Naive B cell (primary cell): ENCODE results near the gene PLEKHM3. TPM values are rescaled to one million over a fixed set of nuclear protein-coding genes. Genes with fewer than 3 reads are reported as not detected.
"Not testable (repeated sequence)": the region's sequence is repeated elsewhere in the genome, so short reads cannot be mapped to it uniquely, and the experiment has no call there.

Source experiments
- ATAC-seq, 2 donors: fragments of 150-1000 bp; cut with Tn5 transposase; 2 replicates each; pipeline ENCODE4 v1.10.0; 2021; ENCODE audit warnings: low read depth in 2 of 2, mild to moderate bottlenecking in 2 of 2, moderate library complexity in 2 of 2
- DNase-seq: peaks from one replicate; pipeline ENCODE4 v3.0.0; 2022
- H3K27ac Mint-ChIP-seq, 6 donors: one replicate each; pipeline ENCODE4 v1.8.0; 2020 to 2022; ENCODE audit warnings: mild to moderate bottlenecking in 6 of 6, mixed read lengths in 6 of 6, moderate library complexity in 5 of 6, inconsistent platforms in 2 of 6
- H3K27me3 Mint-ChIP-seq, 3 donors: one replicate each; pipeline ENCODE4 v1.8.0; 2021 to 2022; ENCODE audit warnings: mixed read lengths in 3 of 3, mild to moderate bottlenecking in 1 of 3
- H3K36me3 Mint-ChIP-seq, 2 donors: one replicate each; pipeline ENCODE4 v1.8.0; 2020 to 2022; ENCODE audit warnings: mixed read lengths in 2 of 2, inconsistent platforms in 1 of 2, mild to moderate bottlenecking in 1 of 2
- H3K4me1 Mint-ChIP-seq, 3 donors: one replicate each; pipeline ENCODE4 v1.8.0; 2020 to 2022; ENCODE audit warnings: mixed read lengths in 3 of 3, inconsistent platforms in 1 of 3, mild to moderate bottlenecking in 1 of 3, moderate library complexity in 1 of 3
- H3K4me3 Mint-ChIP-seq, 8 donors: one replicate each; pipeline ENCODE4 v1.8.0; 2020 to 2022; ENCODE audit warnings: mild to moderate bottlenecking in 8 of 8, mixed read lengths in 8 of 8, moderate library complexity in 8 of 8, inconsistent platforms in 2 of 8
- H3K9me3 Mint-ChIP-seq, 7 donors: one replicate each; pipeline ENCODE4 v1.8.0; 2020 to 2022; ENCODE audit warnings: mixed read lengths in 7 of 7, mild to moderate bottlenecking in 5 of 7, inconsistent platforms in 2 of 7, moderate library complexity in 1 of 7
- polyA plus RNA-seq, 6 donors: library from polyadenylated mRNA; unstranded; fragments of 300-500 nt; fragmentation: Illumina TruSeq; gene quantifications; one replicate each; pipeline ENCODE4 v1.2.3, GENCODE V29; 2021; ENCODE audit warnings: low read depth in 6 of 6

Gene PLEKHM3
- polyA plus RNA-seq, 6 donors from 2014 or later = 1.3 to 7.7 (median 3.7) TPM

DNA sequence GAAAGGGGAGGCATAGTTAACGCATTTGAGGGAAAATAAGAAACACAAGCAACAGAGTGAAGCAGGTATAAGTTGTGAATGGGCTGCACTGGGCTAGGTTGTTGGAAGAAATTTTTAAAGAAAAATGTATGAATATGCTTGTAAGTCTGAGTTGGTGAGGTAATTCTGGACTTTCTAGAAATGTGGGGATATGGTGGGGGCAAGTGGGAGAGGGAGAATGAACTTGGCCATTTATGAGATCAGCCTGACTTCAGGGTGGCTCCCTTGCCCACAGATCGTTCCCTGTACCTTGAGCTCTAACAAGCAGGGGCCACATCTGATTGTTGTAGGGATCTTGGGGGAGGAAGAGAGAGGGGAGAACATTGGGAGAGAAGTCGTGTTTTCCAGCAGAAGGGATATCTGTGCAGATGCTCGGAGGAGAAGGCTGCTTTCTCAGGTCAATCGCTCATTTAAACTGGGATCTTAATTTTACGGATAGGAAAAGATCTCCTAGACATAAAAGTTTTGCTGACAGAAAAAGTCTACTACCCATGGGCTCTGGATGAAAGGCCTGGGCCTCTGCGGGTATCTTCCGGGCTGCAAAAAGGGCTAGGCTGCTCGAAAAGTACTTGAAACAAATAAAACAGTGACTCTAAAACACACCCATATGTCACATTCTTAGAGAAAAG lies 213.1 kb downstream of the PLEKHM3 start:
- H3K27ac Mint-ChIP-seq = peak overlapping the region in 2 of 6 donors; percentile 3 to 36
- H3K9me3 Mint-ChIP-seq = no peaks in the 10 kb centered on the region
- peaks cover 0 to 11% (median 9%) of the 10 kb centered on the region in 3 donors for H3K4me1 Mint-ChIP-seq
- H3K36me3 Mint-ChIP-seq = no peaks in the 10 kb centered on the region
- H3K27me3 Mint-ChIP-seq = peaks cover 0 to 9% (median 0%) of the 10 kb centered on the region in 3 donors
- ATAC-seq (no peak), DNase-seq (no peak)
- no peak overlapping the region for H3K4me3 Mint-ChIP-seq

DNA sequence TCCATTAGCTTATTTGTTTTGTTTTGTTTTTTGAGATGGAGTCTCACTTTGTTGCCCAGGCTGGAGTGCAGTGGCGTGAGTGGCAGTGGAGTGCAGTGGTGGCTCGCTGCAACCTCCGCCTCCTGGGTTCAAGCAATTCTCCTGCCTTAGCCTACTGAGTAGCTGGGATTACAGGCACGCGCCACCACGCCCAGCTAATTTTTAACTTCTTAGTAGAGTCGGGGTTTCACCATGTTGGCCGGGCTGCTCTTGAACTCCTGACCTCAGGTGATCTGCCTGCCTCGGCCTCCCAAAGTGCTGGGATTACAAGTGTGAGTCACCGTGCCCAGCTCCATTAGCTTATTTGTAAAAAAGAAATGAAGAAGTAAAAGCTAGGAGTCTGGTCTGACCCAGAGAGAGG lies 213.7 kb downstream of the PLEKHM3 start:
- H3K9me3 Mint-ChIP-seq, H3K4me3 Mint-ChIP-seq, ATAC-seq: not testable (repeated sequence)

DNA sequence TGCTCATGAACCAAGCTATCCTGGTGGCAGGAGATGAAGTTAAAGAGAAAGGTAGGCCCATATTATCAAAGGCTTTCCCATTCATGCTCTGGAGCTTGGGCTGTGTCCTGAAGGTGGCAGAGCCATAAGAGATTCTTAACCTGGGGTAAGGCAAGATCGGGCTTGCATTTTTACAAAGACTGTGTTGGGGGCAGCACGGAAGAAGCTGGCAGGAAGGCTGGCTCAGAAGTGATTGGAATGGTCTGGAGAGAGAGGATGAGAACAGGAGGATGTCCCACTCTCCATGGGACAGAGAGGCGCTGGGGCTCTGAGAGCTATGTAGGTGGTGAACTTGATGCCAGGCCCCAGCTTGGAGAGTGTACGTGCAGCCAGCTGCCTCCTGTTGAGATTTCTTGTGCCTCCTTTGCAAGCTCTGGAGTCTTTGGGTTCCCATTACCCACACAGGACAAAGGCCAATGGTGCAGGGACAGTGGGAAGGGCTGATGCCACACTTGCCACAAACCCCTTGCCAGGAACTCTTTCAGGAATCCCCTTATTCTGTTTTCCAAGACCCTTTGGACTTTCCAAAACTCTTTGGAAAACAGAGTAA lies 215.0 kb downstream of the PLEKHM3 start:
- H3K9me3 Mint-ChIP-seq = no peaks in the 10 kb centered on the region
- H3K27ac Mint-ChIP-seq = no peak overlapping the region
- H3K4me3 Mint-ChIP-seq = peak overlapping the region in 2 of 8 donors; percentile 16 to 63
- H3K27me3 Mint-ChIP-seq = peaks cover 0 to 9% (median 0%) of the 10 kb centered on the region in 3 donors
- ATAC-seq (no peak), DNase-seq (no peak)
- H3K4me1 Mint-ChIP-seq = peaks cover 0 to 11% (median 9%) of the 10 kb centered on the region in 3 donors
- no peaks in the 10 kb centered on the region for H3K36me3 Mint-ChIP-seq

More for the DNA sequence above, 213.7 kb downstream of the PLEKHM3 start:
- not testable (repeated sequence) for DNase-seq, H3K27me3 Mint-ChIP-seq, H3K27ac Mint-ChIP-seq, H3K36me3 Mint-ChIP-seq
- H3K4me1 Mint-ChIP-seq = peaks cover 0 to 11% (median 9%) of the 10 kb centered on the region in 3 donors

DNA sequence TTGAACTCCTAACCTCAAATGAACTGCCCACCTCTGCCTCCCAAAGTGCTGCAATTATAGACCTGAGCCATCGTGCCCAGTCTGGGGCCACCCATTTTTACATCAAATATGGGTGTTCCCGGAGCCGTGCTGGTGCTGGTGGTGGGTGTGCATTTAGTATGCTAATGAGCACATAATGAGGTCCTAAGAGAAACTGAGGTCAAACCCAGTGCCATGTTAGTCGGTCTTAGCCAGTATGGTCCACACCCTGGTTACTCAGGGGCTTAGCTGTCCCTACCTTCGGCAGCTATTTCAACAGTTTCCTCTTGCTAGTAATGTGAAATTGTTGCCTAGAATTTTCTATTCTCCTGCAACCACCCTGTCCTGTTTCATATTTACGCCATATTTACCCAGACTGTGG lies 217.2 kb downstream of the PLEKHM3 start:
- no peak overlapping the region for H3K27ac Mint-ChIP-seq
- peaks cover 0 to 11% (median 9%) of the 10 kb centered on the region in 3 donors for H3K4me1 Mint-ChIP-seq
- no peak overlapping the region for H3K4me3 Mint-ChIP-seq
- DNase-seq (no peak), ATAC-seq (no peak)
- no peaks in the 10 kb centered on the region for H3K36me3 Mint-ChIP-seq
- H3K27me3 Mint-ChIP-seq = peaks cover 0 to 9% (median 0%) of the 10 kb centered on the region in 3 donors
- no peaks in the 10 kb centered on the region for H3K9me3 Mint-ChIP-seq

DNA sequence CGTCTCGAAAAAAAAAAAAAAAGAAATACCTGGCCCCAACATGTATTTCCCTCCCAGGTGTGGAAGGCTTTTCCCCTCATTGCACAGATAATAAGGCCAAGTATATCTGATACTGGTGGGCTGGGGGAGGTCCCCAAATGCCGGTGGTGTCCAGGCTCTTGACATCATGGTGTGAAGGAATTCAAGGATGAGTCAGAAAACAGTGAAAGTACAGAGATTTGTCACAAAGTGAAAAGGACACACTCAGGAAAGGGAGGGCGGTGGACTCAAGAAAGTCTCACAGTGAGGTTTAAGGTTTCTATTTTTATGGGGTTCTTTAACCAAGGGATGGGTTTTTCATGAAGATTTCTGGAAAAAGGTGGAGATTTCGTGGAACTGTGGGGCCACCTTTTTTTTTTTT lies 217.8 kb downstream of the PLEKHM3 start:
- ATAC-seq = no peak
- Mint-ChIP-seq H3K4me1 (peaks cover 0 to 11% (median 9%) of the 10 kb centered on the region in 3 donors), H3K4me3 (no peak overlapping the region), H3K9me3 (no peaks in the 10 kb centered on the region), H3K27ac (peak overlapping the region in 1 of 6 donors; percentile 36), H3K36me3 (no peaks in the 10 kb centered on the region), H3K27me3 (peaks cover 0 to 9% (median 0%) of the 10 kb centered on the region in 3 donors)
- DNase-seq = no peak

DNA sequence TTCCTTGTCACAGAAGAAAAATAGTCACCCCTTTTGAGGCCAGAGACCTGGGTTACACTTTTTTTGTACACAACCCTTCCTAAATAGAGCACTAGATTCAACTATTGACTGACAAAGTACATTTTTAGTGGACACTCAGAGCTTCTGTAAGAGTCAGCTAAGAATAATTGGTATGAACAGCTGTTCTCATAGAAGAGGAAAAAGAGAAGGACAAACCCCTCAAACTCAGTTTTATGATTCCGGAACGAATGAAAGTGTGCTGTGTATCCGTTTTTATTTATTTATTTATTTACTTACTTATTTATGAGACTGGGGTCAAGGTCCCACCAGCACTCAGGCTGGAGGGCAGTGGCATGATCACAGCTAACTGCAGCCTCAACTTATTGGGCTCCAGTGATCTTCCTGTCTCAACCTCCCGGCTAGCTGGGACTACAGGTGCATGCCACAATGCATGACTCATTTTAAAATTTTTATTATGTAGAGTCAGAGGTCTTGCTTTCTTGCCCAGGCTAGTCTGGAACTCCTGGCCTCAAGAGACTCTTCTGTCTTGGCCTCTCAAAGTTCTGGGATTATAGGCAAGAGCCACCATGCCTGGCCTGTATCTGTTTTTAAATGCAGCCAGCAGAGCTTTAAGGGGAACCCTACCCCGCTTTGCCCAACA lies 219.6 kb downstream of the PLEKHM3 start:
- Mint-ChIP-seq H3K4me1 (peaks cover 0 to 8% (median 8%) of the 10 kb centered on the region in 3 donors), H3K4me3 (no peak overlapping the region), H3K9me3 (no peaks in the 10 kb centered on the region), H3K27ac (no peak overlapping the region), H3K27me3 (peaks cover 0 to 9% (median 0%) of the 10 kb centered on the region in 3 donors), H3K36me3 (no peaks in the 10 kb centered on the region)
- no peak for ATAC-seq
- DNase-seq = no peak

DNA sequence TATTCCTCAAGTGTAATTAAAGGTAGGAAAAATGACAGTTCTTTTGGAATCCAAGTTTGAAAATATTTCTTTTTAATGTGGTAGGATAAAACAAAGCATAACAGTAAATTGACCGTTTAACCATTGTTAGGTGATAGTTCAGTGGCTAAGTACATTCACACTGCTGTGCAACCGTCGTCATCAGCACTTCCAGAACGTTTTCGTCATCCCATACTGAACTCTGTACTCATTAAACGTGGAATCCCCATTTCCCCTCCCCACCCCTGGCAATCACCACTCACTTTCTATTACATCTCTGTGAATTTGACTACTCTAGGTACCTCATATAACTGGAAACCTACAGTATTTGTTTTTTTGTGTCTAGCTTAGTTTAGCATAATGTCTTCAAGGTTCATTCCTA lies 222.7 kb downstream of the PLEKHM3 start:
- H3K9me3 Mint-ChIP-seq = no peaks in the 10 kb centered on the region
- H3K36me3 Mint-ChIP-seq = no peaks in the 10 kb centered on the region
- no peak overlapping the region for H3K27ac Mint-ChIP-seq
- no peak overlapping the region for H3K4me3 Mint-ChIP-seq
- no peak for DNase-seq
- H3K27me3 Mint-ChIP-seq = no peaks in the 10 kb centered on the region
- no peaks in the 10 kb centered on the region for H3K4me1 Mint-ChIP-seq
- no peak for ATAC-seq

DNA sequence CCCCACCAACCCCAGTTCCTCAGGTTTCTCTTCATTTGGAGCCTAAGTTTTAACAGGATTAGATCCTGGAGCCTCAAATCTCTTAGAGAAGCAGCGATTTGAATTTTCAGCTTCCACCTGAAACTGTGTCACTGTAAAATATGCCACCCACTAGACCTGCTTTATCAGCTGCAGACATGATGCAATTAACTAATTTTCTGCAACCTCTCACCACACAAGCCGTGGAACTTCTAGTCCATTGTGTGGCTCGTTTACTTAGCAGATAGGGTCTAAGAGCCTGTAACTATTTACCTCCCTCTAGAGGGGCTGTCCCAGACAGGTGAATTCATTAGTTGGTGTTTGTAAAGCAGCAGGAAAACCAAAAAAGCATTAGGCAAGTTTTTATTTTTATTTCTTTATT lies 224.1 kb downstream of the PLEKHM3 start:
- no peak overlapping the region for H3K4me3 Mint-ChIP-seq
- ATAC-seq (no peak), DNase-seq (no peak)
- H3K9me3 Mint-ChIP-seq = no peaks in the 10 kb centered on the region
- H3K4me1 Mint-ChIP-seq = no peaks in the 10 kb centered on the region
- H3K27me3 Mint-ChIP-seq = no peaks in the 10 kb centered on the region
- no peaks in the 10 kb centered on the region for H3K36me3 Mint-ChIP-seq
- H3K27ac Mint-ChIP-seq = peak overlapping the region in 1 of 6 donors; percentile 81

DNA sequence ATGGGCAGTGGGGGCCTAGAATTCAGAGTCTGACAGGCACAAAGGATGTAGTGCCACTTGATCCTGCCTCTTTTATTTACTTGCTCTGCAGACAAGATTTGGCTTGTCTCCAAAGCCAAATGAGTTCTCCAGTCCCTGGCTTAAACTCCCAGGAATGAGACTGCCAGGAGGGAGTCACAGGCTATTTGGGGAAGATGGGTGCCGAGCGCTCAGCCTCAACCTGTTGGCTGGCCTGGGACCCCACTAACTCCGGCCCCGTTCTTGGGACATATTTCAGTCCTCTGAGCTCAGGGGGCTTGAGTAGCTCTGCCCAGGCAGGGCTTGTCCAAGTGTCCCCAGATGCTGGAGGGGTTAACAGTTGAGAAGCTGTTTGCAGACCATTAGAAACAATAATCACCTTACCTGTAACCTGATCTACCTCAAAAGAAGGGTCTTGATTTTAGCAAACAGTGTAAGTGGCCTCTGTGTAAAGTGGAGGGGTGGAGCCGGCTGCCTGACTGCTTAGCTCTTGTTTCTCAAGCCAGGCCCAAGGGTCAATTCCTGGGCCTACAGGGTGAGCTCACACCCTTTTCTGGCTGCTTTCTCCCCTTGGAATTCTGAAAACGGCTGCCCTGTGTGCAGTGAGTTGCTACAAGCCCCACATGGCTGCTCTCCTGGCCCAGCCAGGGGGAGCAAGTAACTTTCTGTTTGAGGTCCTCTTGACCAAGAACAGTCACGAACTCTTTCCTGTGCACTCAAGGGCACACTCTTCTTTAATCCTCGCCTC lies 228.6 kb downstream of the PLEKHM3 start:
- DNase-seq (no peak), ATAC-seq (no peak)
- Mint-ChIP-seq H3K9me3 (no peaks in the 10 kb centered on the region), H3K4me1 (no peaks in the 10 kb centered on the region), H3K36me3 (no peaks in the 10 kb centered on the region), H3K27me3 (peaks cover 0 to 6% (median 0%) of the 10 kb centered on the region in 3 donors), H3K4me3 (no peak overlapping the region), H3K27ac (no peak overlapping the region)

DNA sequence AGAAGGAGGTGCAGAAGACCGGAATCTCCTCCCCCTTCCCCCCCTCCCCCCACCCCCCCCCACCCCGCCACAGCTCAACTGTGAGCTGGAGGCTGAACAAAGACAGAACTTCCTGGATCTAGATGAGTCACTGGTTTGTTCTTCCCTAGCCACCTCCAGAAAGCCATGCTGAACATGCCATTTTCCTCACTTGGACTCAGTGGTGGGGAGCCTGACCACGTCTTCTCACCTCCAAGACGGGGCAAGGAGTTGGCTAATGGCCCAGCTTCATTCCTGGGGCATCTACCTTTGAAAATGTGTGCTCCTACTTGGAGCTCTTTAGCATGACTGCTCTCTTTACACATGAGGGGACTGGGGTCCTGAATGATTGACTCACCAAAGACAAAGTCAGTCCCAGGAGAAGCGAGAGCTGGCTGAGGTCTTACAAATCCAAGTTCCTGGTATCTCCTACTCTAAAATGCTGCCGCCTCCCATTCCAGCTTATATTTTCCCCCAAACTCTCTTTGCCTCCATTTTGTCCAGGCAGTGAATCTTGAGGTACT lies 233.0 kb downstream of the PLEKHM3 start:
- ATAC-seq (no peak), DNase-seq (no peak)
- Mint-ChIP-seq H3K36me3 (no peaks in the 10 kb centered on the region), H3K27ac (no peak overlapping the region), H3K4me3 (no peak overlapping the region), H3K27me3 (peaks cover 0 to 21% (median 13%) of the 10 kb centered on the region in 3 donors), H3K9me3 (no peaks in the 10 kb centered on the region), H3K4me1 (no peaks in the 10 kb centered on the region)

DNA sequence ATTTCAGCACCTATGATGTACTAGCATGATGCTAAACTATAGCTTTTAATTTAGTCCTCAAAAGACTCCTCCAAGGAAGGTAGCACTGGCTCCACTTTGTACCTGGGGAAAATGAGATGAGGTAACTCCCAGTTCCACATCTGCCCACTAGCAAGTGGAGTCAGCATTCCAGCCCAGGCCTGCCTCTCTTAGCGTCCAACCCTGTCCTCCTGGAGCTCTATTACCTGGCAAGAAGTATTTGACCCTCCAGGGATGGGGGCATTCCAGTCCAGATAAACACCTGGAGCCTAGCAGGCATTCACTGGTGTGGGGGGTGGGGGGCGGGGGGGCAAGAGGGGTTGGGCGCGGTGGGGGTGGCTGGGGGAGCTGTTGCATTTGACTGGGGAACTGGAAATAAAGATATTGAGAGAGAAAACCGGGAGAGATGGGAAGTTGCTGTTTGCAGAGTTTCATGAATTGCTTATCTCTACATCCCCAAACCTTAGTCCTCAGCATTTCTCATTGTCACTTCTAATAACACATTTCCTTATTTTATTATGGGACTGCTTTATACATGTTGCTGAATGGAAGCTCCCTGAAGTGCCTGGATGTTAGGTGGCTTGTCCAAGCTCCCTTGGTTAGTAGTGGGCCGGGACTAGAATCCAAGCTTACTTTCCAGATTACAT lies 233.6 kb downstream of the PLEKHM3 start:
- no peak overlapping the region for H3K27ac Mint-ChIP-seq
- H3K9me3 Mint-ChIP-seq = no peaks in the 10 kb centered on the region
- no peak for DNase-seq

DNA sequence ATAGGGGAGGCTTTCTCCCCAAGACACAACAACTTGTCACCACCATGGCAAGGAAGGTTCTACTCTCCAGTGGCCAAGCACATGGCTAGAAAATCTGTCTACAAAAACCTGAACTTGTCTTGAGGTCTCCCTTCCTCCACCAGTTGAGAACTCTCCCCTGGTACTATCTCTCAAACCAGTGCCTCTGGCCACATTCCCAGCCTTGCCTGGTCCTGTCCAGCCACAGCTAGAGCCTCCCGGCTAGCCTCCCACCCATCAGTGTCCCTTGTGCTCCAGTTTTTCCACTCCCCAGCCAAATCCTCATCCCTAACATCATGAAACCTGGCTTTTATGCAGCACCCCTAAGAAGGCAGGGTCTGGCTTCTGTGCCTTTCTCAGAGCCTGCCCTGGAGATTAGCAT lies 234.4 kb downstream of the PLEKHM3 start:
- H3K9me3 Mint-ChIP-seq = no peaks in the 10 kb centered on the region
- peak overlapping the region in 1 of 6 donors; percentile 32 for H3K27ac Mint-ChIP-seq
- DNase-seq (no peak), ATAC-seq (no peak)
- no peaks in the 10 kb centered on the region for H3K4me1 Mint-ChIP-seq
- no peak overlapping the region for H3K4me3 Mint-ChIP-seq
- peaks cover 0 to 22% (median 13%) of the 10 kb centered on the region in 3 donors for H3K27me3 Mint-ChIP-seq
- no peaks in the 10 kb centered on the region for H3K36me3 Mint-ChIP-seq

More for the DNA sequence above, 233.6 kb downstream of the PLEKHM3 start:
- Mint-ChIP-seq H3K27me3 (peaks cover 0 to 22% (median 13%) of the 10 kb centered on the region in 3 donors), H3K4me1 (no peaks in the 10 kb centered on the region), H3K4me3 (no peak overlapping the region), H3K36me3 (no peaks in the 10 kb centered on the region)
- no peak for ATAC-seq

DNA sequence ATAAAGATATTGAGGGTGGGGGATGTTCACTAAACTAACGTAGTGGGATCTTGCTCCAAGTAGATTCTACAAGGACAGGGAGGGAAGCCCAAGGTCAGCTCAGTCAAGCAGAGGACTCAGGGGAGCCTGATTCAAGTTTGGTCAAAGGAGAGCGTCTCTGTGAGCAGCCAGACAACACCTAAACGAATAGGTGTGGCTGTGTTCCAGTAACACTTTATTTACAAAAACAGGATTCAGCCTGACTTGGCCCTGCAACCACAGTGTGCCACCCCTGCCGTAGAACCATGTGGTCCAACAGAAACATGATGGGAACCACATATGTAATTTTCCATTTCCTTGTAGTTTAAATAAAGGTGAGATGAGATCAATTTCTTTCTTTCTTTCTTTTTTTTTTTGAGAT lies 237.5 kb downstream of the PLEKHM3 start:
- no peaks in the 10 kb centered on the region for H3K4me1 Mint-ChIP-seq
- DNase-seq = no peak
- no peak for ATAC-seq
- H3K27me3 Mint-ChIP-seq = peaks cover 0 to 16% (median 13%) of the 10 kb centered on the region in 3 donors
- no peaks in the 10 kb centered on the region for H3K36me3 Mint-ChIP-seq
- no peak overlapping the region for H3K4me3 Mint-ChIP-seq
- no peak overlapping the region for H3K27ac Mint-ChIP-seq
- no peaks in the 10 kb centered on the region for H3K9me3 Mint-ChIP-seq
